Measurements from ENCODE around the gene WWOX. TPM values are rescaled to one million over a fixed set of nuclear protein-coding genes. Genes with fewer than 3 reads are reported as not detected.

Gene WWOX
- total and polyA plus RNA-seq, 2 donors (not counting 3 experiments of a cell fraction or from before 2014, with no cell fraction given) = 6.2 to 12.5 TPM

GRCh38 chr16:78584213-78584860 is 484.9 kb downstream of the WWOX start:
- no peak overlapping the region for H3K4me3 ChIP-seq (replicated peaks in 1 of 3; ENCODE audit: insufficient read depth in 1 of 3, low read depth in 1 of 3, low read length in 3 of 3)
- H3K79me2 ChIP-seq (ENCODE audit: control insufficient read depth, insufficient read depth, low read length) = no peaks in the 10 kb centered on the region
- no peaks in the 10 kb centered on the region for H3K4me1 ChIP-seq (ENCODE audit: control insufficient read depth, extremely low read depth, insufficient read depth, low read length)
- DNase-seq (ENCODE audit: low read depth, low spot score) (no peak), FAIRE-seq (no peak)
- no peaks in the 10 kb centered on the region for H3K27me3 ChIP-seq (ENCODE audit: control insufficient read depth in 2 of 2, insufficient read depth in 2 of 2, low read length in 2 of 2)
- peaks cover 3% of the 10 kb centered on the region for H3K9me3 ChIP-seq (replicated peaks; ENCODE audit: control insufficient read depth, insufficient read depth, low read length)
- intact Hi-C loops (cut with micrococcal nuclease) (no loop called here), dilution Hi-C loops (cut with MboI; ENCODE audit: extremely low pct_ligation_motif_present, low sequenced_read_pairs) (no loop called here)
- H3K9me1 ChIP-seq (replicated peaks; ENCODE audit: control insufficient read depth, extremely low read depth, insufficient read depth, low read length) = no peaks in the 10 kb centered on the region
- no peaks in the 10 kb centered on the region for H3K36me3 ChIP-seq (ENCODE audit: control insufficient read depth in 2 of 2, extremely low read depth in 1 of 2, insufficient read depth in 2 of 2, low read length in 2 of 2)
- no peak overlapping the region for H3K9ac ChIP-seq (replicated peaks; ENCODE audit: extremely low read depth, insufficient read depth, low read length)
- H4K20me1 ChIP-seq (replicated peaks; ENCODE audit: control insufficient read depth, extremely low read depth, insufficient read depth, low read length) = no peaks in the 10 kb centered on the region
- ChIA-PET CTCF (no interaction called here), POLR2A (no interaction called here)
- TF ChIP-seq POLR2A (IDR thresholded peaks at IDR 0.05; ENCODE audit: low read depth, low read length) (no peak), EZH2 (IDR thresholded peaks at IDR 0.05; ENCODE audit: borderline replicate concordance, low read depth, low read length, severe bottlenecking) (no peak), JUN (IDR thresholded peaks at IDR 0.05; ENCODE audit: borderline replicate concordance, insufficient read depth, insufficient read length, low read depth) (no peak), FOS (IDR thresholded peaks at IDR 0.05; ENCODE audit: borderline replicate concordance, insufficient read depth, low read length) (no peak), GATA2 (IDR thresholded peaks at IDR 0.05; ENCODE audit: insufficient read depth, insufficient read length, low read depth, low read length) (no peak), MYC (IDR thresholded peaks at IDR 0.05; ENCODE audit: low read depth, low read length) (no peak)
- no peak overlapping the region for H2AFZ ChIP-seq (ENCODE audit: low read depth, low read length)
- BruUV-seq (replicated peaks) = no TSS peak
- H3K4me2 ChIP-seq (ENCODE audit: insufficient read depth, low read length) = no peak overlapping the region
- no peak overlapping the region for H3K27ac ChIP-seq (ENCODE audit: insufficient read depth, low read depth, low read length)

GRCh38 chr16:78584991-78585390 is 485.5 kb downstream of the WWOX start:
- intact Hi-C loops (cut with micrococcal nuclease) = no loop called here
- H2AFZ ChIP-seq (ENCODE audit: low read depth, low read length) = no peak overlapping the region
- peaks cover 3% of the 10 kb centered on the region for H3K9me3 ChIP-seq (replicated peaks; ENCODE audit: control insufficient read depth, insufficient read depth, low read length)
- no peaks in the 10 kb centered on the region for H3K9me1 ChIP-seq (replicated peaks; ENCODE audit: control insufficient read depth, extremely low read depth, insufficient read depth, low read length)
- H3K4me1 ChIP-seq (ENCODE audit: control insufficient read depth, extremely low read depth, insufficient read depth, low read length) = no peaks in the 10 kb centered on the region
- H3K4me2 ChIP-seq (ENCODE audit: insufficient read depth, low read length) = no peak overlapping the region
- H3K4me3 ChIP-seq (replicated peaks in 1 of 3; ENCODE audit: insufficient read depth in 1 of 3, low read depth in 1 of 3, low read length in 3 of 3) = no peak overlapping the region
- TF ChIP-seq EZH2 (IDR thresholded peaks at IDR 0.05; ENCODE audit: borderline replicate concordance, low read depth, low read length, severe bottlenecking) (no peak), POLR2A (IDR thresholded peaks at IDR 0.05; ENCODE audit: low read depth, low read length) (no peak), MAX (IDR thresholded peaks at IDR 0.05; ENCODE audit: insufficient read depth, insufficient read length) (no peak), MYC (IDR thresholded peaks at IDR 0.05; ENCODE audit: low read depth, low read length) (no peak), POLR2AphosphoS5 (IDR thresholded peaks at IDR 0.05; ENCODE audit: insufficient read depth, low read depth, low read length) (no peak), CTCF (IDR thresholded peaks at IDR 0.05; ENCODE audit: extremely low read depth in 1 of 2, insufficient read depth in 1 of 2, low read depth in 1 of 2, low read length in 2 of 2) (no peak)
- DNase-seq (ENCODE audit: low read depth, low spot score) = no peak
- dilution Hi-C loops (cut with MboI; ENCODE audit: extremely low pct_ligation_motif_present, low sequenced_read_pairs) = no loop called here
- no peaks in the 10 kb centered on the region for H4K20me1 ChIP-seq (replicated peaks; ENCODE audit: control insufficient read depth, extremely low read depth, insufficient read depth, low read length)
- no peak for FAIRE-seq
- ChIA-PET POLR2A (no interaction called here), CTCF (no interaction called here)
- no TSS peak for BruUV-seq (replicated peaks)
- H3K27me3 ChIP-seq (ENCODE audit: control insufficient read depth in 2 of 2, insufficient read depth in 2 of 2, low read length in 2 of 2) = no peaks in the 10 kb centered on the region
- H3K36me3 ChIP-seq (ENCODE audit: control insufficient read depth in 2 of 2, extremely low read depth in 1 of 2, insufficient read depth in 2 of 2, low read length in 2 of 2) = no peaks in the 10 kb centered on the region
- H3K79me2 ChIP-seq (ENCODE audit: control insufficient read depth, insufficient read depth, low read length) = no peaks in the 10 kb centered on the region
- H3K27ac ChIP-seq (ENCODE audit: insufficient read depth, low read depth, low read length) = no peak overlapping the region
- H3K9ac ChIP-seq (replicated peaks; ENCODE audit: extremely low read depth, insufficient read depth, low read length) = no peak overlapping the region
